Skeletal muscle satellite cell (primary cell): ENCODE measurements around the gene PFKFB2.

Experiments used
- H3K27me3 ChIP-seq: 2 replicates; pipeline ENCODE4 v1.7.0; 2013; ENCODE audit warnings: low read length; ENCODE audit not compliant: control insufficient read depth, insufficient read depth
- H3K36me3 ChIP-seq: 2 replicates; pipeline ENCODE4 v1.7.0; 2013; ENCODE audit warnings: mild to moderate bottlenecking, control low read depth, low read length; ENCODE audit not compliant: insufficient read depth
- H3K4me1 ChIP-seq: 2 replicates; pipeline ENCODE4 v1.7.0; 2013; ENCODE audit warnings: low read length; ENCODE audit not compliant: control insufficient read depth, insufficient read depth
- H3K4me2 ChIP-seq: 2 replicates; pipeline ENCODE4 v1.7.0; 2013; ENCODE audit warnings: mild to moderate bottlenecking, low read length
- H3K4me3 ChIP-seq: 2 replicates; pipeline ENCODE4 v1.7.0; 2013; ENCODE audit warnings: low read length
- H3K9ac ChIP-seq: 2 replicates; pipeline ENCODE4 v1.7.0; 2013; ENCODE audit warnings: mild to moderate bottlenecking, low read depth, low read length, moderate library complexity
- H3K9me3 ChIP-seq: replicated peaks from 2 replicates; pipeline ENCODE4 v1.7.0; 2013; ENCODE audit warnings: mild to moderate bottlenecking, control low read depth, low read length

Gene PFKFB2

GRCh38 chr1:207088701-207089626 lies 35.9 kb downstream of the PFKFB2 start, which contains the start of gene C4BPB:
Gene C4BPB (plus strand): TSS chr1:207088860. CDS start chr1:207089532, 672 bp downstream.
- H3K9ac ChIP-seq, result no peak within 1 kb of the TSS
- no peak within 1 kb of the TSS for H3K4me2 ChIP-seq
- no peaks in the 10 kb centered on the region for H3K9me3 ChIP-seq
- H3K4me1 ChIP-seq, result no peaks in the 10 kb centered on the region
- H3K36me3 ChIP-seq, result no peaks in the 10 kb centered on the region
- H3K4me3 ChIP-seq, result no peak within 1 kb of the TSS
- H3K27me3 ChIP-seq, result peaks cover 32% of the 10 kb centered on the region

DNA sequence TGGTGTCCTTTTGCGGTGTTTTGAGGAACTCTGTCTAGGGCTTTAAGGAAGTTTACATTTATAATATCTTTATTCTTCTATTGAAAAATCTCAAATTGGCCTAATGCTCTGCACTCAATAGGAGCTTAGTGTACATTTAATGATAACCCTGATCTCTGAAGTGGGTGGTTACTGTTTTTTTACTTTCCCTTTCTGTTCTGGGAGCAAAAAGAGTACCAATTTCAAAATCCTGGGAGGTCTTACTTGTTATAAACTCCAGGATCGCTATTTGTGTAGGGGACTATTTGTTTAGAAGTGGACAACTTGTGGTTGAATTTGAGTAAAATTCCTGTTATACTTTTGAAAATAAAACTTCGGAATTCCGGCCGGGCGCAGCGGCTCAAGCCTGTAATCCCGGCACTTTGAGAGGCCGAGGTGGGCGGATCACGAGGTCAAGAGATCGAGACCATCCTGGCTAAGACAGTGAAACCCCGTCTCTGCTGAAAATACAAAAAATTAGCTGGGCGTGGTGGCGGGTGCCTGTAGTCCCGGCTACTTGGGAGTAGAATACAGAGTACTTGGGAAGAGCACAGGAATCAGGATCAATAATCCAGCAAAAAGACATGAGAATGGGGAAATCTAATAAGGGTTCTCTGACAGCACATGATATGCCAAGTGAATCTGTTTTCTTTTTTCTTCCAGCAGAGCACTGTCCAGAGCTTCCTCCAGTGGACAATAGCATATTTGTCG lies 36.7 kb downstream of the PFKFB2 start:
- Histone ChIP-seq H3K4me1 (no peaks in the 10 kb centered on the region), H3K36me3 (no peaks in the 10 kb centered on the region), H3K4me2 (no peak overlapping the region), H3K9me3 (no peaks in the 10 kb centered on the region), H3K27me3 (peaks cover 27% of the 10 kb centered on the region), H3K9ac (no peak overlapping the region), H3K4me3 (no peak overlapping the region)

- Histone ChIP-seq H3K9me3 (no peaks in the 10 kb centered on the region), H3K4me1 (no peaks in the 10 kb centered on the region), H3K9ac (no peak overlapping the region), H3K27me3 (peaks cover 29% of the 10 kb centered on the region), H3K4me3 (no peak overlapping the region), H3K4me2 (no peak overlapping the region), H3K36me3 (no peaks in the 10 kb centered on the region)
These were observed 38.3 kb downstream of the PFKFB2 start for GRCh38 chr1:207091200-207091908.

DNA sequence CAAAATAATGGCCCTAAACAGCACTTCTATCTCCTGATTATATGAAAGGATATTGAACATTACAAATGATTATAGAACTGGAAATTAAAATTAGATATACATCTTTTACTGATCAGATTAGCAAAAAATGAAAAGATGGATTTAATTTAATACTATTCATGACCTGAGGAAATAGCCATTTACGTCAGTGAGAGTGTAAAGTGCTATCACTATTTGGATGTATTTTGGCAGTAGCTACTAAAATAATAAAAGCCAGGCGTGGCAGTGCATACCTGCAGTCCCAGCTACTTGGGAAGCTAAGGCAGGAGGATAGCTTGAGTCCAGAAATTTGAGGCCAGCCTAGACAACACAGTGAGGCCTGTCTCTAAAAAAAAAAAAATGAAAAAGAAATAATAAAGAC lies 40.9 kb downstream of the PFKFB2 start:
- H3K9ac ChIP-seq, result no peak overlapping the region
- H3K4me3 ChIP-seq, result no peak overlapping the region
- no peaks in the 10 kb centered on the region for H3K4me1 ChIP-seq
- no peaks in the 10 kb centered on the region for H3K36me3 ChIP-seq
- H3K9me3 ChIP-seq, result no peaks in the 10 kb centered on the region
- peaks cover 28% of the 10 kb centered on the region for H3K27me3 ChIP-seq
- no peak overlapping the region for H3K4me2 ChIP-seq

DNA sequence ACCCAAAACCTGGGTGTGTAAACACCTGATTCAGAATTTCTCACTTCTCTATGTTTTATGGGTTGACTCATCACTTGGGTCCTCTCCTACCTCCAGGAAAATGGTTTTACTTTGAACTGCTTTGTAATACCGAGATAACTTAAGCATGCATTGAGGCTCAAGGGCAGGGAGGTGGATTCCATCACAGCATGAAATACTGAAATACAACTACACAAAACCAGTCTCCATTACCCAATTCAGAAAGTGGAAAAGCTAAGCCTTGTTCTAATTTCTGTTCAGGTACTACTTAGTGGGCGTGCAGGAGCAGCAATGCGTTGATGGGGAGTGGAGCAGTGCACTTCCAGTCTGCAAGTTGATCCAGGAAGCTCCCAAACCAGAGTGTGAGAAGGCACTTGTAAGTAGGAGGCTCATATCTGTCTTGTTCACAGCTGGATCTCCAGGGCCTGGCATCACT lies 44.8 kb downstream of the PFKFB2 start:
- Histone ChIP-seq H3K9me3 (no peaks in the 10 kb centered on the region), H3K4me1 (no peaks in the 10 kb centered on the region), H3K9ac (no peak overlapping the region), H3K4me3 (no peak overlapping the region), H3K4me2 (no peak overlapping the region), H3K36me3 (no peaks in the 10 kb centered on the region), H3K27me3 (peaks cover 19% of the 10 kb centered on the region)

DNA sequence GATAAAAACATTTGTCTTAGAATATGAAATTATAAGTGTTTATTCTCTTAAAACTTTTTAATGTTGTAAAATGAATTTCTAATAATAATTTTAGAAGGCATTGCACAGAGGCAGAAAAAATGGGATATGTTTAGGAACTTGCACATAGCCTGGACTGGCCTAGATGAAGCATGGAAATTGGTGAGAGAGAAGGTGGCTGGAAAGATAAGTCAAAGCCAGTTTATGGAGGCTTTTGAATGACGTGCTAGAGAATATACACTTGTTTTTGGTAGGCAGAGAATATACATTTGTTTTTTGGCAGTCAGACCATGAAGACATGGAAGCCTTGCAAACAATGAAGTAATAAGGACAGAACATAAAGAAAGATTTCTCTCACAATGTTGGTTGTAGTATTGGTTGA lies 48.6 kb downstream of the PFKFB2 start:
- Histone ChIP-seq H3K9ac (no peak overlapping the region), H3K27me3 (peaks cover 24% of the 10 kb centered on the region), H3K4me3 (no peak overlapping the region), H3K4me2 (no peak overlapping the region), H3K4me1 (no peaks in the 10 kb centered on the region), H3K36me3 (no peaks in the 10 kb centered on the region), H3K9me3 (no peaks in the 10 kb centered on the region)

DNA sequence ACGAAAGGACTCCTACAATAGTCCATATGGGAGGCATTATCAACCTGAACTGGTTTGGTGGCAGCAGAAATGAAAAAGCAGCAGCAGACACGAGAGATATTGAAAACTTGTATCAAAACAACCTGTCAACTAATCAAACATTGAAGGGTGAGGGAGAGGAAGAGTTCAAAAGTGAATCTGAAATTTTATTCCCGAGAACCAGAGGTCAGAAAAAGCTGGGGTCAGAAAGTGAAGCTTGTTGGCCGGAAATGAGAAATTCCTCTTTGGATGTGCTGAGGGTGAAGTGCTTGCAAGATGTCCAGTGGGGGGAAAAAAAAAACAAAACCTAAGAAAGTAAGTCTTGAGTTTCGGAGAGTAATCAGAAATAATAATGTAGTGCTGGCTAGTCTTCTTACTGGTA lies 49.1 kb downstream of the PFKFB2 start:
- peaks cover 24% of the 10 kb centered on the region for H3K27me3 ChIP-seq
- H3K36me3 ChIP-seq, result no peaks in the 10 kb centered on the region
- H3K4me1 ChIP-seq, result no peaks in the 10 kb centered on the region
- no peak overlapping the region for H3K9ac ChIP-seq
- H3K4me2 ChIP-seq, result no peak overlapping the region
- H3K4me3 ChIP-seq, result no peak overlapping the region
- H3K9me3 ChIP-seq, result no peaks in the 10 kb centered on the region

DNA sequence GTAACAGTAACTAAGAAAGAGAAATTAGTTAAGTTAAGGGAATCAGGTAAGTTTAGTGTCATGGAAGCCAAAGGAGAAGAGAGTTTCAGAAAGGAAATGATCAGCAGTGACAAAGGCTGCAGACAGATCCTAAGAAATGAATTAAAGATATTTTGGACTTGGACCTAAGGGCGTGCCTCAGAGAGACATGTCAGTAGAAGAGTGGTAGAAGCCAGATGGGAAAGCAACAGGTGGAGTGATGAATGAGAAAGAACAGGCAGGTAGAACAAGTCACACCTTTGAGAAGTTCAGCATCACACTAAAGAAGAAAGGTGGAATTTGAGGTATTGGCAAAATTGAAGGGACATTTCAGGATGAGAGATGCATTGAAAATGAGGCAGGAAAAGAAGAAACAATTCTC lies 49.6 kb downstream of the PFKFB2 start:
- Histone ChIP-seq H3K4me2 (no peak overlapping the region), H3K4me3 (no peak overlapping the region), H3K9me3 (no peaks in the 10 kb centered on the region), H3K27me3 (peaks cover 24% of the 10 kb centered on the region), H3K4me1 (no peaks in the 10 kb centered on the region), H3K36me3 (no peaks in the 10 kb centered on the region), H3K9ac (no peak overlapping the region)

DNA sequence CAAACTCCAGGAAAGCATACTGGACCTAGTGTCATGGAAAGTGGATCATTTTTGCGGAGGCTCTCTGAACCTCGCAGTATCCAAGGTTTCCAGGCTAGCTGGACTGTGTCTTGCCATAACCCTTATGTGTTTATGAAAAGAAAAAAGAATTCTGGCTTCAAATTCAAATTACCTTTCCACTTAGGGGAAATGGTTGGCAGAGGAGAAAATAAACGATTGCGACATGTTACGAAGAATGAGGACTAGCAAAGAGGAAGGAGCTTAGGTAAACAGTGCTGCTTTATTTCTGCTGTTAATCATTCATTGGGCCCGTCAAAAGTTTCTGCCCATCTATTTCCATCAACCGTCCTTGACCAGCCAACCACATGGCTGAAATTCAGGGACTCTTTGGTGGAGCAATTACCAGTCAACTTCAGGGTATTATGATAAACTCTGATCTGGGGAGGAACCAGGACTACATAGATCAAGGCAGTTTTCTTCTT lies 50.9 kb downstream of the PFKFB2 start, which contains the start of gene C4BPA:
TSS of gene C4BPA (plus strand) at position 342 of the 482 bp plus-strand sequence. CDS start 8,793 bp downstream, outside the sequence.
- Histone ChIP-seq H3K27me3 (peaks cover 24% of the 10 kb centered on the region), H3K4me2 (no peak within 1 kb of the TSS), H3K9me3 (no peaks in the 10 kb centered on the region), H3K9ac (no peak within 1 kb of the TSS), H3K4me3 (no peak within 1 kb of the TSS), H3K36me3 (no peaks in the 10 kb centered on the region), H3K4me1 (no peaks in the 10 kb centered on the region)

GRCh38 chr1:207109004-207109403 lies 55.9 kb downstream of the PFKFB2 start:
- Histone ChIP-seq H3K4me1 (no peaks in the 10 kb centered on the region), H3K36me3 (no peaks in the 10 kb centered on the region), H3K4me2 (no peak overlapping the region), H3K4me3 (no peak overlapping the region), H3K9ac (no peak overlapping the region), H3K27me3 (peaks cover 14% of the 10 kb centered on the region), H3K9me3 (no peaks in the 10 kb centered on the region)
